ENCODE results near the gene ZNF485.

The ZNF485 gene

GRCh38 chr10:43655311-43655710 is 49.1 kb downstream of the ZNF485 start:
- Histone ChIP-seq H3K79me2 (ENCODE audit: control insufficient read depth, low read length) (no peaks in the 10 kb centered on the region), H3K36me3 (ENCODE audit: control insufficient read depth, low read length) (no peaks in the 10 kb centered on the region), H3K4me2 (ENCODE audit: low read length) (no peak overlapping the region), H3K9me2 (replicated peaks; ENCODE audit: control insufficient read depth, low read length) (no peaks in the 10 kb centered on the region), H3F3A (ENCODE audit: control insufficient read depth, insufficient read depth) (no peaks in the 10 kb centered on the region), H4K20me1 (ENCODE audit: control insufficient read depth, insufficient read depth, low read depth, low read length) (no peaks in the 10 kb centered on the region), H3K27ac (ENCODE audit: low read depth, low read length) (no peak overlapping the region), H3K27me3 (ENCODE audit: control insufficient read depth, low read length) (no peaks in the 10 kb centered on the region), H3K4me1 (ENCODE audit: control insufficient read depth, low read length) (no peaks in the 10 kb centered on the region), H3K9me3 (ENCODE audit: control insufficient read depth, insufficient read depth, low read length) (no peaks in the 10 kb centered on the region), H3K4me3 (ENCODE audit: low read length) (no peak overlapping the region)
- TF ChIP-seq, protein P1, sequence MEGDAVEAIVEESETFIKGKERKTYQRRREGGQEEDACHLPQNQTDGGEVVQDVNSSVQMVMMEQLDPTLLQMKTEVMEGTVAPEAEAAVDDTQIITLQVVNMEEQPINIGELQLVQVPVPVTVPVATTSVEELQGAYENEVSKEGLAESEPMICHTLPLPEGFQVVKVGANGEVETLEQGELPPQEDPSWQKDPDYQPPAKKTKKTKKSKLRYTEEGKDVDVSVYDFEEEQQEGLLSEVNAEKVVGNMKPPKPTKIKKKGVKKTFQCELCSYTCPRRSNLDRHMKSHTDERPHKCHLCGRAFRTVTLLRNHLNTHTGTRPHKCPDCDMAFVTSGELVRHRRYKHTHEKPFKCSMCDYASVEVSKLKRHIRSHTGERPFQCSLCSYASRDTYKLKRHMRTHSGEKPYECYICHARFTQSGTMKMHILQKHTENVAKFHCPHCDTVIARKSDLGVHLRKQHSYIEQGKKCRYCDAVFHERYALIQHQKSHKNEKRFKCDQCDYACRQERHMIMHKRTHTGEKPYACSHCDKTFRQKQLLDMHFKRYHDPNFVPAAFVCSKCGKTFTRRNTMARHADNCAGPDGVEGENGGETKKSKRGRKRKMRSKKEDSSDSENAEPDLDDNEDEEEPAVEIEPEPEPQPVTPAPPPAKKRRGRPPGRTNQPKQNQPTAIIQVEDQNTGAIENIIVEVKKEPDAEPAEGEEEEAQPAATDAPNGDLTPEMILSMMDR (IDR thresholded peaks at IDR 0.05; ENCODE audit: low read depth, low read length, poor library complexity, severe bottlenecking) = no peak
- TF ChIP-seq EZH2phosphoT487 (IDR thresholded peaks at IDR 0.05; ENCODE audit: borderline replicate concordance, low read length) = no peak

- H3F3A ChIP-seq (ENCODE audit: control insufficient read depth, insufficient read depth) = no peaks in the 10 kb centered on the region
- no peaks in the 10 kb centered on the region for H3K9me2 ChIP-seq (replicated peaks; ENCODE audit: control insufficient read depth, low read length)
- TF ChIP-seq, protein P1 (IDR thresholded peaks at IDR 0.05; ENCODE audit: low read depth, low read length, poor library complexity, severe bottlenecking) = no peak
- no peaks in the 10 kb centered on the region for H3K9me3 ChIP-seq (ENCODE audit: control insufficient read depth, insufficient read depth, low read length)
- H3K4me3 ChIP-seq (ENCODE audit: low read length) = no peak overlapping the region
- H3K79me2 ChIP-seq (ENCODE audit: control insufficient read depth, low read length) = no peaks in the 10 kb centered on the region
- H3K4me2 ChIP-seq (ENCODE audit: low read length) = no peak overlapping the region
- no peaks in the 10 kb centered on the region for H3K27me3 ChIP-seq (ENCODE audit: control insufficient read depth, low read length)
- H3K4me1 ChIP-seq (ENCODE audit: control insufficient read depth, low read length) = no peaks in the 10 kb centered on the region
- H3K36me3 ChIP-seq (ENCODE audit: control insufficient read depth, low read length) = no peaks in the 10 kb centered on the region
- no peak overlapping the region for H3K27ac ChIP-seq (ENCODE audit: low read depth, low read length)
- H4K20me1 ChIP-seq (ENCODE audit: control insufficient read depth, insufficient read depth, low read depth, low read length) = no peaks in the 10 kb centered on the region
These were observed 52.0 kb downstream of the ZNF485 start for GRCh38 chr10:43658227-43658626.

- H3K79me2 ChIP-seq (ENCODE audit: control insufficient read depth, low read length) = no peaks in the 10 kb centered on the region
- H4K20me1 ChIP-seq (ENCODE audit: control insufficient read depth, insufficient read depth, low read depth, low read length) = no peaks in the 10 kb centered on the region; the same call in 1 of the 2 replicates
- no peaks in the 10 kb centered on the region for H3K9me3 ChIP-seq (ENCODE audit: control insufficient read depth, insufficient read depth, low read length)
- H3K27me3 ChIP-seq (ENCODE audit: control insufficient read depth, low read length) = no peaks in the 10 kb centered on the region
- H3K27ac ChIP-seq (ENCODE audit: low read depth, low read length) = no peak overlapping the region
- no peaks in the 10 kb centered on the region for H3K4me1 ChIP-seq (ENCODE audit: control insufficient read depth, low read length)
- no peak overlapping the region for H3K4me3 ChIP-seq (ENCODE audit: low read length)
- no peaks in the 10 kb centered on the region for H3K36me3 ChIP-seq (ENCODE audit: control insufficient read depth, low read length)
- no peaks in the 10 kb centered on the region for H3F3A ChIP-seq (ENCODE audit: control insufficient read depth, insufficient read depth)
- TF ChIP-seq EZH2phosphoT487 (IDR thresholded peaks at IDR 0.05; ENCODE audit: borderline replicate concordance, low read length) = no peak
- TF ChIP-seq, protein P1 (IDR thresholded peaks at IDR 0.05; ENCODE audit: low read depth, low read length, poor library complexity, severe bottlenecking) = no peak
- no peak overlapping the region for H3K4me2 ChIP-seq (ENCODE audit: low read length)
- no peaks in the 10 kb centered on the region for H3K9me2 ChIP-seq (replicated peaks; ENCODE audit: control insufficient read depth, low read length)
These were observed 58.8 kb downstream of the ZNF485 start for GRCh38 chr10:43665054-43665453.

DNA sequence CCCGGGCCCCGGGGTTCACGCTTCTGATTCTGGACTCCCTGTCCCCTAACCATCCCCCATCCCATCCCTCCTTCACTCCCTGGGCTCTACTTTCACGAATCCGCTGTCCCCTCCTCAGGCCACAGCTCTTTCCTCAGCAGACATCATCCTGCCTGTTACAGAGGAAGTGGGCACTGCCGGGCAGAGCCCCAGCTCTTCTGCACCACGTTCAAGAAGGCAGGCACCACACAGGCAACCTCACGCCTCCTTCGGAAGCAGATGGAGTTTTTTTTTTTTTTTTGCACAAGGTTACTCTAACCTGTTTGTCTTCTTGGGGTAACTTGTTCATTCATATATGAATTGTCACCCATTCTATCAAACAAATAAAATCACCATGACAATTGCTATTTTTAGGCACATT is 60.3 kb downstream of the ZNF485 start:
- Histone ChIP-seq H3K9me2 (replicated peaks; ENCODE audit: control insufficient read depth, low read length) (no peaks in the 10 kb centered on the region), H3K4me1 (ENCODE audit: control insufficient read depth, low read length) (no peaks in the 10 kb centered on the region), H3K79me2 (ENCODE audit: control insufficient read depth, low read length) (no peaks in the 10 kb centered on the region), H4K20me1 (ENCODE audit: control insufficient read depth, insufficient read depth, low read depth, low read length) (no peaks in the 10 kb centered on the region; the same call in 1 of the 2 replicates), H3K36me3 (ENCODE audit: control insufficient read depth, low read length) (no peaks in the 10 kb centered on the region), H3K27me3 (ENCODE audit: control insufficient read depth, low read length) (no peaks in the 10 kb centered on the region), H3K27ac (ENCODE audit: low read depth, low read length) (no peak overlapping the region), H3K4me3 (ENCODE audit: low read length) (no peak overlapping the region), H3F3A (ENCODE audit: control insufficient read depth, insufficient read depth) (no peaks in the 10 kb centered on the region), H3K9me3 (ENCODE audit: control insufficient read depth, insufficient read depth, low read length) (no peaks in the 10 kb centered on the region), H3K4me2 (ENCODE audit: low read length) (no peak overlapping the region)
- TF ChIP-seq, protein P1 (IDR thresholded peaks at IDR 0.05; ENCODE audit: low read depth, low read length, poor library complexity, severe bottlenecking) = no peak
- TF ChIP-seq EZH2phosphoT487 (IDR thresholded peaks at IDR 0.05; ENCODE audit: borderline replicate concordance, low read length) = no peak

Data from DOHH2 (cell line).